ENCODE data around the gene GLB1L.

- TF ChIP-seq, protein P1, sequence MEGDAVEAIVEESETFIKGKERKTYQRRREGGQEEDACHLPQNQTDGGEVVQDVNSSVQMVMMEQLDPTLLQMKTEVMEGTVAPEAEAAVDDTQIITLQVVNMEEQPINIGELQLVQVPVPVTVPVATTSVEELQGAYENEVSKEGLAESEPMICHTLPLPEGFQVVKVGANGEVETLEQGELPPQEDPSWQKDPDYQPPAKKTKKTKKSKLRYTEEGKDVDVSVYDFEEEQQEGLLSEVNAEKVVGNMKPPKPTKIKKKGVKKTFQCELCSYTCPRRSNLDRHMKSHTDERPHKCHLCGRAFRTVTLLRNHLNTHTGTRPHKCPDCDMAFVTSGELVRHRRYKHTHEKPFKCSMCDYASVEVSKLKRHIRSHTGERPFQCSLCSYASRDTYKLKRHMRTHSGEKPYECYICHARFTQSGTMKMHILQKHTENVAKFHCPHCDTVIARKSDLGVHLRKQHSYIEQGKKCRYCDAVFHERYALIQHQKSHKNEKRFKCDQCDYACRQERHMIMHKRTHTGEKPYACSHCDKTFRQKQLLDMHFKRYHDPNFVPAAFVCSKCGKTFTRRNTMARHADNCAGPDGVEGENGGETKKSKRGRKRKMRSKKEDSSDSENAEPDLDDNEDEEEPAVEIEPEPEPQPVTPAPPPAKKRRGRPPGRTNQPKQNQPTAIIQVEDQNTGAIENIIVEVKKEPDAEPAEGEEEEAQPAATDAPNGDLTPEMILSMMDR (IDR thresholded peaks at IDR 0.05): no peak
- TF ChIP-seq POLR2AphosphoS5 (IDR thresholded peaks at IDR 0.05): no peak
- TF ChIP-seq POLR2A (IDR thresholded peaks at IDR 0.05): no peak
Measured at GRCh38 chr2:219281588-219281987, 36.3 kb upstream of the GLB1L start.
